HG02588 (cell line): ENCODE results near the gene IFT122.

Experiments used
- ATAC-seq: cut with Tn5 transposase; IDR thresholded peaks from one replicate; pipeline ENCODE4 v1.9.1; 2021; ENCODE audit warnings: mild to moderate bottlenecking, moderate library complexity; ENCODE audit not compliant: unreplicated experiment

IFT122 gene

GRCh38 chr3:129413687-129414506, 26.1 kb upstream of the IFT122 start:
- peak; percentile 82 for ATAC-seq

GRCh38 chr3:129415378-129415777, 24.6 kb upstream of the IFT122 start:
- no peak for ATAC-seq

- no peak for ATAC-seq
These were observed 24.2 kb upstream of the IFT122 start for GRCh38 chr3:129415830-129416229.

GRCh38 chr3:129416415-129416814, 23.6 kb upstream of the IFT122 start:
- ATAC-seq, result no peak

- ATAC-seq, result no peak
These were observed 22.7 kb upstream of the IFT122 start for GRCh38 chr3:129417326-129417725.

GRCh38 chr3:129418041-129418973, 21.7 kb upstream of the IFT122 start:
- ATAC-seq, result no peak

- no peak for ATAC-seq
These were observed 20.5 kb upstream of the IFT122 start for GRCh38 chr3:129419476-129419875.

- ATAC-seq, result no peak
These were observed 18.7 kb upstream of the IFT122 start for GRCh38 chr3:129421236-129421883.

- no peak for ATAC-seq
These were observed 17.9 kb upstream of the IFT122 start for GRCh38 chr3:129421988-129422745.

GRCh38 chr3:129422897-129423296, 17.1 kb upstream of the IFT122 start:
- no peak for ATAC-seq

- ATAC-seq, result peak; percentile 56
These were observed 15.7 kb upstream of the IFT122 start for GRCh38 chr3:129424185-129424841.

GRCh38 chr3:129425213-129425612, 14.8 kb upstream of the IFT122 start:
- no peak for ATAC-seq

GRCh38 chr3:129425619-129426018, 14.4 kb upstream of the IFT122 start:
- no peak for ATAC-seq

- ATAC-seq, result no peak
These were observed 12.0 kb upstream of the IFT122 start for GRCh38 chr3:129428007-129428375.

GRCh38 chr3:129428376-129429079, 11.5 kb upstream of the IFT122 start, which contains the start of gene EFCAB12:
EFCAB12 (minus strand) TSS chr3:129428636; CDS start chr3:129428488, 148 bp downstream.
- ATAC-seq, result peak; percentile 80

GRCh38 chr3:129429080-129429451, 11.0 kb upstream of the IFT122 start:
- ATAC-seq, result no peak

GRCh38 chr3:129429602-129430001, 10.4 kb upstream of the IFT122 start:
- ATAC-seq, result no peak

GRCh38 chr3:129432036-129432435, 8.0 kb upstream of the IFT122 start:
- no peak for ATAC-seq

GRCh38 chr3:129432671-129433070, 7.4 kb upstream of the IFT122 start:
- no peak for ATAC-seq
